NCI-H128 (cell line): Measurements from ENCODE around the gene TRIM51.
"Not testable (repeated sequence)": the region's sequence is repeated elsewhere in the genome, so short reads cannot be mapped to it uniquely, and the experiment has no call there.

ENCODE experiments used
- DNase-seq: peaks from one replicate; lab custom pipeline; 2025; ENCODE audit not compliant: unreplicated experiment; lab: John Stamatoyannopoulos, UW

TRIM51 gene, protein sequence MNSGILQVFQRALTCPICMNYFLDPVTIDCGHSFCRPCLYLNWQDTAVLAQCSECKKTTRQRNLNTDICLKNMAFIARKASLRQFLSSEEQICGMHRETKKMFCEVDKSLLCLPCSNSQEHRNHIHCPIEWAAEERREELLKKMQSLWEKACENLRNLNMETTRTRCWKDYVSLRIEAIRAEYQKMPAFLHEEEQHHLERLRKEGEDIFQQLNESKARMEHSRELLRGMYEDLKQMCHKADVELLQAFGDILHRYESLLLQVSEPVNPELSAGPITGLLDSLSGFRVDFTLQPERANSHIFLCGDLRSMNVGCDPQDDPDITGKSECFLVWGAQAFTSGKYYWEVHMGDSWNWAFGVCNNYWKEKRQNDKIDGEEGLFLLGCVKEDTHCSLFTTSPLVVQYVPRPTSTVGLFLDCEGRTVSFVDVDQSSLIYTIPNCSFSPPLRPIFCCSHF

GRCh38 chr11:55882997-55883396 lies at the start of gene TRIM51:
Gene TRIM51, plus strand, starts transcription at chr11:55883297. Its CDS starts 2,132 bp downstream, at chr11:55885429.
- not testable (repeated sequence) for DNase-seq

GRCh38 chr11:55838452-55838851 lies 44.6 kb upstream of the TRIM51 start, which contains the start of gene OR5D16:
Gene OR5D16, plus strand, starts transcription at chr11:55838752. Its CDS starts 0 bp downstream, at chr11:55838752.
- no peak for DNase-seq

- DNase-seq = no peak
Observed at GRCh38 chr11:55847453-55847852, 35.6 kb upstream of the TRIM51 start.

GRCh38 chr11:55849037-55849436 lies 34.1 kb upstream of the TRIM51 start:
- DNase-seq = no peak

DNA sequence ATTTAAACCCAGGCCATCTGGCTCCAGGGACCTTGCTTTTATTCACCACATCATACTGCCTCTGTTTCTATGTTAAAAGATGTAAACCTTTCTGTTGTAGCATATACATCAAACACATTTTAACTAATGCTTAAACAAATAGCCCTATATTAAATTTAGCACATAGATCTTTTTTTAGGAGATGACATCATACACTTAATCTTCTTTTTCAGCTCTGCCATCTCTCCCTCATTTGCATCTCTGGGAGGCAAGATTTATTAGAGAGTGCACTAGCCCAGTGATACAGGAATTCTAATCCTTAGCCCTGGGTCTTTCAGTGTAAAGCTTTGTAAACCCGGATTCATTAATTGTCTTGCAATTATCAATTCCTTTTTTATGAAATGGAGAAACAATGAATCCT lies 31.0 kb upstream of the TRIM51 start:
- no peak for DNase-seq

- no peak for DNase-seq
Observed at GRCh38 chr11:55854704-55855103, 28.4 kb upstream of the TRIM51 start.

DNA sequence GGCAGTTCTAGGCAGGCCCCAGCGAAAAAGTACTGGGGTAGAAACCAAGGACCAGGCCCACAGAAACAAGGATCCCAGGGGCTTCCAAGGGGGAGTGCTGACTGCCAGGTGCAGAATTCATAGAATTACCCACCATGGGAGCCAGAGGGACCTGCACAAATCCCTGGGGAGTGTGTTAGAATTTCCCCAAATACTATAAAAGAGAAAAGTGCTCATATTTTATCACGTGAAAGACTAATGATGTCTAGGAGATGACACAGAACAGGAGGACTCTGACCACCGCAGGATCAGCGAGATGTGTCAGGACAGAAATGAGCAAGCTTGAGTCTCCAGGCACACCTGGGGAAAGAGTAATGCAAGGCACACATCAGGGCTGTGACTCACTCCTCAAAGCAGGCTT lies 15.7 kb upstream of the TRIM51 start:
- not testable (repeated sequence) for DNase-seq

GRCh38 chr11:55872731-55873130 lies 10.4 kb upstream of the TRIM51 start:
- DNase-seq = not testable (repeated sequence)

GRCh38 chr11:55873146-55873545 lies 10.0 kb upstream of the TRIM51 start:
- DNase-seq = not testable (repeated sequence)

DNA sequence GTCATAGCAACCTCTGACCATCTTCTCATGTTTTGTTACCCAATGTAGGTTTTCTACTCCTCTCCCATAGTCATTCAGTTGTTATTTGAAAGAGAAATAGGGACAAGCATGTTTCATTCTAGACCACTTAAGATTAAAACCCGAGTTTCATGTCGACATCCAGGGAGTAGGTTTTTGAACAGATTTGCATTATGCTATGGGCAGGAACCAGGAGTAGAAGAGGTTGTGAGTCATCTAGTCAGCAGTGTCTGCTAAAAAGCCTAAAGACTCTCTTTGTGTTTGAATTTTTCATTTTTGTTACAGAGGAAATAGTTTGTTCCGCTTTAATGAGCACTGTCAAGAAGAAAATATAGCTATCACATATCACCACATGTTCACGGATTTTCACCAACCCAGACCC lies 1.9 kb downstream of the TRIM51 start:
- DNase-seq = not testable (repeated sequence)

GRCh38 chr11:55885481-55885880 lies 2.4 kb downstream of the TRIM51 start:
- DNase-seq = not testable (repeated sequence)

DNA sequence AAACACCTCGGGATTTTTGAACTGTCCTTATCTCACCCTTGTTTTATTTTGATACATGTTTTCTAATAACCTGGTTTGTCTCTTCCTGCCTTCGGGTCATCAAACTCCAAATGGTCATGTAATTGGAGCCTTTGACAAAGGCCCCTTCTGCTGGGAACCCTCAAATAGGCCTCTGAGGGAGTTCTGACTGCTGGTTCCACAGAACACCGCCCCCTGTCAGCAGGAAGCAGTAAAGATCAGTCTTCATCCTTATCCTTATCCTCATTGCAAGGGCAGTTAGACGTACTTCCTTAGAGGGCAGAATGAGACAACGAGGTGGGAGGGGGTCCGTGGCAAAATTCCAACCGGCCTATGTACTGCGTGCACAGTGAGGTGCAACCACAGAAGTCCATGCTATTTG lies 12.1 kb downstream of the TRIM51 start:
- DNase-seq = no peak

- no peak for DNase-seq
Observed at GRCh38 chr11:55902308-55902707, 19.2 kb downstream of the TRIM51 start.

- no peak for DNase-seq
Observed at GRCh38 chr11:55914482-55914881, 31.4 kb downstream of the TRIM51 start, which contains the start of gene OR5W2. Gene OR5W2, minus strand, starts transcription at chr11:55914582. Its CDS starts 0 bp downstream, at chr11:55914582.

GRCh38 chr11:55920537-55920936 lies 37.4 kb downstream of the TRIM51 start:
- no peak for DNase-seq

DNA sequence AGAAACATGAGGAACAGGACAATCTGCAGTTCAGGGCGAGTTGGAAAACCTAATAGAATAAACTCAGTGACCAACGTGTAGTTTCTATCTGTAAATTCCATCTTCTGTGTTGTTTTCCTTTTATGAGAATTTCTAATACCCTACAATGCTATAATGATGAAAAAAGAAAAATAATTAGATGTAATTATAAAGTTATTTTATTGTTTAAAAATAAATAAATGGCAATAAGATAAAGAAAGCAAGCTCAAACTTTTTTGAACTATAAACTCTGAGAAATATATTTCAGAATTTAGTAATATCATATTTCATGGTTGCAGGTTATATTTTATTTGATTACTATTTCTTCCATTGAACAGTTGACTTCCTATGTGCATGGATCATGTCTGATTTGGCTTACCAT lies 53.2 kb downstream of the TRIM51 start, which contains the start of gene OR5I1:
Gene OR5I1 (minus strand): TSS at position 101 of the 400 bp plus-strand sequence. CDS start 0 bp downstream, at position 101.
- no peak for DNase-seq
